ENCODE data around the gene FOXRED2. TPM values are rescaled to one million over a fixed set of nuclear protein-coding genes. Genes with fewer than 3 reads are reported as not detected.

FOXRED2 gene
- total RNA-seq, 2 donors from 2014 or later, result 13.8 to 20.6 TPM

DNA sequence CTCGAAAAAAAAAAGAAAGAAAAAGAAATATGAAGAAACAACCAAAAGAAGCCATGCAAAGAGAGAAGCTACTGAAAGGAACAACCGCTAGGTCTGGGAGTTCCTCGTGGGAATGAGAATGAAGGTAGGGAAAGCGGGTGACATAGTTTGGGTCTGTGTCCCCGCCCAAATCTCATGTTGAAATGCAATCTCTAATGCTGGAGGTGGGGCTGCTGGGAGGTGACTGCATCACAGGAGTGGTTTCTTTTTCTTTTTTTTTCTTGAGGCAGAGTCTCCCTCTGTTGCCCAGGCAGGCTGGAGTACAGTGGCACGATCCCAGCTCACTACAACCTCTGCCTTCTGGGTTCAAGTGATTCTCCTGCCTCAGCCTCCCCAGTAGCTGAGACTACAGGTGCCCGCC lies 15.7 kb downstream of the FOXRED2 start:
- no peak for ATAC-seq

DNA sequence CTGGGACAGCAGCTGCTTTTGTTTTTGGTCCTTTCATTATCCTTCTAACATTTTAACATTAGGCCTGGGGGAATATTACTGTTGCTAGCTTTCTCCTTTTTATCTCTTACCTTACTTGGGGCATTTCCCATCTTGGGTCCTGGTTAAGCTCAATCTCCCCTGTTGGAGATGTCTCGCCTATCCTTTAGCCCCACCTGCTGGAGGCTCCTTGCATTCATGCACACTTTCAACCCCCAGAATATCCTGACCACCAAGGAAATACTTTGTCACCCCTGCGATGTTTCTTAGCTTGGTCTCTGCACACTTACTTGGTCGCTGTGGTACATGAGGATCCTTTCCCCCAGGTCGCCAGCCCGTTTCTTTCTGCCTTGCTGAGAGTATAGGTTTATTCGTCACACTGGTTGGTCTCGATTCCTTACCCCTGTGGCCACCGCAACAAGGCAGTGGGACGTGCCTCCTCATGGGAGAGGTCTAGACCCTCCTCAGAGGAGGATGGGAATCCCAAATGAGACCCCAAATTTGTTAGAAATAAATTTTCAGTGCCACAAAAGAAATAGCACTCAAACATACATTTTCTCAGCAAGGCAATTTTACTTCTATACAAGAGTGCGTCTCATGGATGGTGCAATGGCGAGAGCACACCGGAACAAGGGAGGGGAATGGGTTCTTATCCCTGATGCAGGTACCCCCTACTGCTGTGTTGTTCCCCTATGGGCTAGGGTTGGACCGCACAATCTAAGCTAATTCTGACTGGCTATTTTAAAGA lies 20.0 kb downstream of the FOXRED2 start:
- peak overlapping the region in 1 of 2 donors; percentile 69 for H3K27ac Mint-ChIP-seq
- peaks cover 0 to 5% of the 10 kb centered on the region in 2 donors for H3K9me3 Mint-ChIP-seq
- DNase-seq (ENCODE audit: low spot score in 2 of 2) (peak in 1 of 2 donors; percentile 61), ATAC-seq (no peak)
- H3K36me3 Mint-ChIP-seq, result peaks cover 17 to 19% of the 10 kb centered on the region in 2 donors

More for the DNA sequence above, 15.7 kb downstream of the FOXRED2 start:
- no peak for DNase-seq (ENCODE audit: low spot score in 2 of 2)
- Mint-ChIP-seq H3K36me3 (peaks cover 25 to 29% of the 10 kb centered on the region in 2 donors), H3K27ac (no peak overlapping the region), H3K9me3 (peaks cover 0 to 5% of the 10 kb centered on the region in 2 donors)

DNA sequence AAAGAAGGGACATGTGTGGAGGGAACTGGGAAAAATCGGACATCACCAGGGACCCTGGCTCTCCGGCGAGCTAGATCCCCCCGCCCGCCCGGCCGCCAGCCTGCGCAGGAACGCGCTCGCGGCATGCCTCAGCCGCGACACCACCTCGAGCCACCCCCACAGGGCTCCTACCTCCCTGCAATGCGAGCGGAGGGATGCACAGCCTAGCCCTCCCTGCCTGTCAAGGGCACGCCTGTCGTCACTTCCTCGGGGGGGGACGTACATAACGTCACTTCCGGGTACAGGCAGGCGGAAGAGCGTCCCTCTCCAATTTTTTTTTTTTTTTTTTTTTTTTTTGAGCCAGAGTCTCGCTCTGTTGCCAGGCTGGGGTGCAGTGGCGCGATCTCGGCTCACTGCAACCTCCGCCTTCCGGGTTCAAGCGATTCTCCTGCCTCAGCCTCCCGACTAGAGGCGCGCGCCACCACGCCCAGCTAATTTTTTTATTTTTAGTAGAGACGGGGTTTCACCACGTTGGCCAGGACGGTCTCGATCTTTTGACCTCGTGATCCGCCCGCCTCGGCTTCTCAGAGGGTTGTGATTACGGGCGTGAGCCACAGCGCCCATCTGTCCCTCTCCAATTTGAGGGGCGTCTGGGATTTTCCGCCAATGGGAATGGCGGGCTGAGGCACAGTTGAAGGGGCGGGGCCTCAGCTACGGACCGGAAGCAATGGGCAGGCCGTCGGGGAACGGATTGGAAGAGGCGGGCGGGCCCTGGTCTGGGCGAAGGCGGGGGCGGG lies 25.3 kb downstream of the FOXRED2 start, which contains the start of gene TXN2:
TXN2 (minus strand) TSS at position 248 of the 776 bp plus-strand sequence. CDS start 803 bp downstream, outside the sequence.
- H3K9me3 Mint-ChIP-seq, result no peaks in the 10 kb centered on the region
- H3K36me3 Mint-ChIP-seq, result peaks cover 22 to 25% of the 10 kb centered on the region in 2 donors

DNA sequence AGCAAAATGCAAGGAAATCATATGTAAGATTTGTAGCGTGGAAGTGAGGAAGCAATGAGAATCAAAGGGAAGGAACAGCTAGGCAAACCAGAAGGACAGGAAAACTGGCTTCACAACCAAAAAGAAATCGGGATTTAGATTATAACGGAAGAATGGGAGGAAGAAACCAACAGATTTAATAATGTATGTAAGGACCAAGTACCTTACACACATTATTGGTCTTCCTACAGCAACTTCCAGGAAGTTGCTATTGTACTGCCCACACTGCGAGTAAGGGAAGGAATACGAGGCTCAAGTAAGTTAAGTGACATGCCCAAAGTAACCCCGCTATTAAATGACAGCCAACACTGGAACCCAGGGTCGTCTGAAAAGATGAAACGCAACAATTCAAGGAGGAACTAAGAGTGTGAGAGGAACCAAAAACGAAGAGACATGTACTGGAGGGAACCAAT lies 25.9 kb downstream of the FOXRED2 start:
- Mint-ChIP-seq H3K9me3 (no peaks in the 10 kb centered on the region), H3K27ac (peak overlapping the region; percentile 93 to 100), H3K36me3 (peaks cover 21 to 27% of the 10 kb centered on the region in 2 donors)
- ATAC-seq (peak in 1 of 2 donors; percentile 0), DNase-seq (ENCODE audit: low spot score in 2 of 2) (no peak)

More for the DNA sequence above, 25.3 kb downstream of the FOXRED2 start, which contains the start of gene TXN2:
- DNase-seq (ENCODE audit: low spot score in 2 of 2), result peak; percentile 89 to 93
- ATAC-seq, result peak; percentile 94 to 95
- H3K27ac Mint-ChIP-seq, result peak within 1 kb of the TSS; percentile 93 to 100

DNA sequence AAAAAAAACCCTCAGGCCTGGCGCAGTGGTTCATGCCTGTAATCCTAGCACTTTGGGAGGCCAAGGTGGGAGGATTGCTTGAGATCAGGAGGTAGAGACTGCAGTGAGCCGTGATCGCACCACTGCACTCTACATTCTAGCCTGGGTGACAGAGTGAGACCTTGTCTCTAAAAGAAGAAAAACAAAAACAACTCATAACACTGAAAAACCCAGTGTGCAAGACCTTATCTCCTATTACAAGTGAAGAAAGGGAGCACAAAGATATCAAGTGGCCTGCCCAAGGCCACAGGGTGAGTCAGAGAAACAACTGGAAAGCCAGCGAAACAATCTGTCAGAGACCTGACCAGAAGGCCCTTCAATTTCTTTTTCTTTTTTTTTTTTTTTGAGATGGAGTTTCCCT lies 27.9 kb downstream of the FOXRED2 start:
- H3K27ac Mint-ChIP-seq, result no peak overlapping the region
- ATAC-seq (no peak), DNase-seq (ENCODE audit: low spot score in 2 of 2) (no peak)
- peaks cover 32 to 36% of the 10 kb centered on the region in 2 donors for H3K36me3 Mint-ChIP-seq
- H3K9me3 Mint-ChIP-seq, result no peaks in the 10 kb centered on the region

DNA sequence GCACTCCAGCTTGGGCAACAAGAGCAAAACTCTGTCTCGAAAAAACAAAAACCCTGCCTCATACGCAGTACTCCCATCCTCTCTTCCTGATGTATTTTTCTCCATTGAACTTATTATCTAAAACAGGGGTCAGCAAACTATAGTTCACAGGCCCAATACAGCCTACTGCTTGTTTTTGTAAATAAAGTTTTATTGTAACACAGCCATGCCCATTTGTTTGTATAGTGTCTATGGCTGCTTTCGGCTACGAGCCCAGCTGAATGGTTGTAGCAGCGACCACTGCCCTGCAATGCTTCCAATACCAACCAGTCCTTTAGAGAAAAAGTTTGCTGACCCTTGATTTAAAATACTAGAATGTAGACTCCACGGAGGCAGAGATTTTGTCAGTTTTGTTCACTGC lies 31.5 kb downstream of the FOXRED2 start:
- ATAC-seq (no peak), DNase-seq (ENCODE audit: low spot score in 2 of 2) (no peak)
- no peaks in the 10 kb centered on the region for H3K9me3 Mint-ChIP-seq
- H3K36me3 Mint-ChIP-seq, result peaks cover 24 to 26% of the 10 kb centered on the region in 2 donors
- peak overlapping the region in 1 of 2 donors; percentile 55 for H3K27ac Mint-ChIP-seq

DNA sequence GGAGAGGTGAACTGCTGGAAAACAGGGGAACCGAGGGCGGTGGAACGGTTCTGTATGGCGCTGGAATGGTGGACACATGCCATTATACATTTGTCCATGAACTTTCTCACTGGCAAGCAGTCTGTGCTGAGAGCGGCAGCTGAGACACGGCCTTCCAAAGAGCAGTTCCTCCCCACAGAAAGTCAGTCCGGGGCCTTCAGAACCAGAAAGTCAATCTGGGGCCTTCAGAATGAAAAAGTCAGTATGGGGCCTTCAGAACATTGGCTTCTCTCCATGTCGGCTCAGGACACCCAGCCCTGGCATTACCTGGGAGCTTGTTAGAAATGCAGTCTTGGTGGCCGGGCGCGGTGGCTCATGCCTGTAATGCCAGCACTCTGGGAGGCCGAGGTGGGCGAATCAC lies 34.2 kb downstream of the FOXRED2 start:
- Mint-ChIP-seq H3K9me3 (no peaks in the 10 kb centered on the region), H3K36me3 (peaks cover 24% of the 10 kb centered on the region in 2 donors), H3K27ac (peak overlapping the region in 1 of 2 donors; percentile 7)
- ATAC-seq, result no peak
- no peak for DNase-seq (ENCODE audit: low spot score in 2 of 2)

- ATAC-seq, result no peak
- peaks cover 12 to 17% of the 10 kb centered on the region in 2 donors for H3K36me3 Mint-ChIP-seq
- H3K9me3 Mint-ChIP-seq, result no peaks in the 10 kb centered on the region
- no peak for DNase-seq (ENCODE audit: low spot score in 2 of 2)
- H3K27ac Mint-ChIP-seq, result no peak overlapping the region
Observed at GRCh38 chr22:36471341-36471821, 35.5 kb downstream of the FOXRED2 start.

GRCh38 chr22:36470994-36471331 lies 35.9 kb downstream of the FOXRED2 start:
- ATAC-seq (no peak), DNase-seq (ENCODE audit: low spot score in 2 of 2) (no peak)
- Mint-ChIP-seq H3K36me3 (peaks cover 11 to 16% of the 10 kb centered on the region in 2 donors), H3K9me3 (no peaks in the 10 kb centered on the region), H3K27ac (no peak overlapping the region)

- Mint-ChIP-seq H3K9me3 (no peaks in the 10 kb centered on the region), H3K36me3 (peaks cover 7 to 10% of the 10 kb centered on the region in 2 donors), H3K27ac (peak overlapping the region; percentile 53 to 55)
- peak; percentile 84 to 93 for ATAC-seq
- peak; percentile 78 to 81 for DNase-seq (ENCODE audit: low spot score in 2 of 2)
Observed at GRCh38 chr22:36470162-36470993, 36.5 kb downstream of the FOXRED2 start.

- DNase-seq (ENCODE audit: low spot score in 2 of 2), result no peak
- no peaks in the 10 kb centered on the region for H3K9me3 Mint-ChIP-seq
- H3K36me3 Mint-ChIP-seq, result peaks cover 0 to 7% of the 10 kb centered on the region in 2 donors
- ATAC-seq, result no peak
- H3K27ac Mint-ChIP-seq, result no peak overlapping the region
Observed at GRCh38 chr22:36469094-36469710, 37.6 kb downstream of the FOXRED2 start.

DNA sequence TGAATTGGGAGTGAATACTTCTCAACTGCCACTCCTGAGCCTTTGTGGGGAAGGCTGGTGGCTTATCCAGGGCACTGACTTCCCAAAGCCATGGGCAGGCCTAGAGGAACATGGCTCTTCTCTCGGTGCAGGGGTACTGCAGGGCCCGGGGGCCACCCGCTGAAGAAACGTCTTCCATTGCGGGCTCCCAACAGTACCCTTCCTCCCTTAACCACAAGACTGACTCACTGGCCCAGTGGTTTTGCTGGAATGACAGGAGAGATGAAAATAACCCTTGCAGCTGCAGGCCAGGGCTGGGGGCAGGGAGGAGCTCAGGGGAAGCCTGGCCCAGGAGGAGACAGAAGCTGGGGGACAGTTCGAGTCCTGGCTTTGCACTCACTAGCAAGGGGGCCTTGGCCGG lies 38.9 kb downstream of the FOXRED2 start:
- ATAC-seq (peak; percentile 37 to 64), DNase-seq (ENCODE audit: low spot score in 2 of 2) (no peak)
- no peaks in the 10 kb centered on the region for H3K9me3 Mint-ChIP-seq
- H3K36me3 Mint-ChIP-seq, result peaks cover 0 to 7% of the 10 kb centered on the region in 2 donors
- peak overlapping the region in 1 of 2 donors; percentile 62 for H3K27ac Mint-ChIP-seq

DNA sequence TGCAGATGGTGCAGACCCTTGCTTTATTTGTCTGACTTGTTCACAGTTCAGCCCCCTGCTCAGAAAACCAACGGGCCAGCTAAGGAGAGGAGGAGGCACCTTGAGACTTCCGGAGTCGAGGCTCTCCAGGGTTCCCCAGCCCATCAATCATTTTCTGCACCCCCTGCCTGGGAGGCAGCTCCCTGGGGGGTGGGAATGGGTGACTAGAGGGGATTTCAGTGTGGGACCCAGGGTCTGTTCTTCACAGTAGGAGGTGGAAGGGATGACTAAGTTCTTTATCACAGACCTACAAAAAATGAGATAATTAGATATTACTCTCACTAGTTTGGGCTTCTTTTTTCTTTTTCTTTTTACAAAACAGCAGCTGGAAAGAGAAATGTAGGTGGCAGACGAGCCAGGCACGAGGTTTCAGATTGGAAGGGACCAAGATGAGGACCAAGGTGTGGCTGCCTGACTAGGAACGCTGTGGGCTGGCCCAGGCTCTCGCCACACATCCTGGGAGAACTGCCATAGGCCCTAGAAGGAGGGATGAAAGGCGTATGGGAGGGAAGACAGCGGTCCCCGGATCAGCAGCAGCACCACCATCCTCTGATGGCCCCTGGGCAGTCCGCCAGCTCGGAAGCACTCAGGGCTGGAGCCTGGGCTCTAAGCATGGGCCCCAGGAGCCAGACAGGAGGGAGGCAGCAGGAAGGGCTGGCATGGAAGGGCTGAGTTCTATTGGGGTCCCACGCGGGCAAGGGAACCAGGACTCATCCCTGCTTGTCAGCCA lies 39.6 kb downstream of the FOXRED2 start:
- ATAC-seq, result no peak
- peaks cover 0 to 7% of the 10 kb centered on the region in 2 donors for H3K36me3 Mint-ChIP-seq
- no peaks in the 10 kb centered on the region for H3K9me3 Mint-ChIP-seq
- peak overlapping the region; percentile 79 to 81 for H3K27ac Mint-ChIP-seq
- no peak for DNase-seq (ENCODE audit: low spot score in 2 of 2)

DNA sequence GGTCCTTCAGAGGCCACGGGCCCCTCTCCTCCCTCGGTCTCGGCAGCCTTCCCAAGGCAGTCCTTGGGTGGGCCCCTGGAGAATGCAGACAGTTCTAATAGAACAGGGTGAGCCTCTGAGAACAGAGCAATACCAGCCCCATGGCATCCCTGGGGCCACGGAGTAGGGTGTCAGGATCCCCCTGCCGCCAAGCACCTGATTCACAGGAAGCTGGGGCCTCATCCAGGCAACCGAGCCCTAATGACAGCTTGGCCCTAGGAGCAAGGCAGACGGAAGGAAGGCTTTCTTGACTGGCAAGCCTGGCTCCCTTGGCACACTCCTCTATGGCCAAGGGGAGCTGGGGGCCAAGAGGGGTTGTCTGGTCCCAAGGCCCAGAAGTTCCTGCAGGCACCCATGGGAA lies 40.6 kb downstream of the FOXRED2 start:
- ATAC-seq (no peak), DNase-seq (ENCODE audit: low spot score in 2 of 2) (no peak)
- Mint-ChIP-seq H3K27ac (peak overlapping the region in 1 of 2 donors; percentile 81), H3K36me3 (peaks cover 0 to 7% of the 10 kb centered on the region in 2 donors), H3K9me3 (no peaks in the 10 kb centered on the region)

Data from activated naive CD4-positive, alpha-beta T cell treated with anti-CD3 and anti-CD28 coated beads, Interleukin-2, amount 50 U/mL, for 72 hours (primary cell).